Right ventricle myocardium superior (tissue), 1 donor: ENCODE measurements around the gene SFXN4. TPM values are rescaled to one million over a fixed set of nuclear protein-coding genes. Genes with fewer than 3 reads are reported as not detected.
"Not testable (repeated sequence)": the region's sequence is repeated elsewhere in the genome, so short reads cannot be mapped to it uniquely, and the experiment has no call there.

ENCODE experiments used
- ATAC-seq: fragments of 200-7000 bp; cut with Tn5 transposase; one replicate; pipeline ENCODE4 v1.9.1; 2020; ENCODE audit warnings: mild to moderate bottlenecking; ENCODE audit not compliant: poor library complexity
- DNase-seq: peaks from one replicate; pipeline ENCODE4 v3.0.0-alpha.2; 2020
- intact Hi-C: fragments of 100-400 bp; cut with DNase I; formaldehyde crosslinking; loops from one replicate; pipeline ENCODE4 v1.11.2; 2022
- total RNA-seq: library from RNA; stranded (reverse); fragmentation: NEBNext Ultra II Directional; extraction: Animal tissue kit (Norgen Biotek cat#: 25700); gene quantifications from one replicate; pipeline ENCODE4 v1.2.1, GENCODE V29; 2021
- donor health status: DM: no; HTN: yes; CAD: no; lungs with severe emphysema.

The SFXN4 gene
- total RNA-seq, 1 donor from 2014 or later: 48.2 TPM

DNA sequence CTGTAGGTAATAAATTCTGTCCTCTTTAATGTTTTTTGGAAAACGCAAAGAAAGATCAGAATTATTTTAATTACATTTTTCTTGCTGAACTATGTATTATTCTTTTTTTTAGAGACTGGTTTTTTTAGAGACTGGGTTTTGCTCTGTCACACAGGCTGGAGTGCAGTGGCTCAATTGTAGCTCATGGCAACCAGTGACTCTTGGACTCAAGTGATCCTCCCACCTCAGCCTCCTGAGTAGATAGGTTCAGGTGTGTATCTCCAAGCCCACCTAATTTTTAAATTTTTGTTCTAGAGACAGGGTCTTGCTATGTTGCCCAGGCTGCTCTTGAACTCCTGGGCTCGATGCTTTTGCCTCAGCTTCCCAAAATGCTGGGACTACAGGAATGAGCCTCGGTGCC is 66.9 kb downstream of the SFXN4 start:
- intact Hi-C loops: no loop called here
- DNase-seq: no peak
- ATAC-seq: no peak

DNA sequence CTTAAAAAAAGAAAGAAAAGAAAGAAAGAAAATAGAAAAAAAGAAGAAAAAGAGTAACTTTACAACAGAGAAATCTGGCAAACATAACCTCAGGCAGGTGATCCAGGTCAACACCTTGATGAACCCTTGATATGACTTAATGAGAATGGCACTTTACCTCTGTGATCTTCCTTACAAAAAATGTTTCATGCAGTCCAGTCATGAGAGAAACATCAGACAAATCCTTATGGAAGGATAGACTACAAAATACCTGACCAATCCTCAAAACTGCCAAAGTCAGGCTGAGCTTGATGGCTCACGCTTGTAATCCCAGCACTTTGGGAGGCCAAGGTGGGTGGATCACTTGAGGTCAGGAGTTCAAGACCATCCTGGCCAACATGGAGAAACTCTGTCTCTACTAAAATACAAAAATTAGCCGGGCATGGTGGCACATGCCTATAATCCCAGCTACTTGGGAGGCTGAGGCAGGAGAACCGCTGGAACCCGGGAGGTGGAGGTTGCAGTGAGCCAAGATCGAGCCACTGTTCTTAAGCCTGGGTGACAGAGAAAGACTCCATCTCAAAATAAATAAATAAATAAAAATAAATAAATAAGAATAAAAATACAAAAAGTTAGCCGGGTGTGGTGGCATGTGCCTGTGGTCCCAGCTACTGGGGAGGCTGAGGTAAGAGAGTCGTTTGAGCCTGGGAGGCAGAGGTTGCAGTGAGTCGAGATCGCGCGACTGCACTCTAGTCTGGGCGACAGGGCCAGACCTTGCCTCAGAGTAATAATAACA is 68.7 kb downstream of the SFXN4 start:
- ATAC-seq, DNase-seq, intact Hi-C loops: not testable (repeated sequence)

GRCh38 chr10:119095640-119096039 is 69.9 kb downstream of the SFXN4 start:
- intact Hi-C loops: no loop called here
- no peak for ATAC-seq
- no peak for DNase-seq

DNA sequence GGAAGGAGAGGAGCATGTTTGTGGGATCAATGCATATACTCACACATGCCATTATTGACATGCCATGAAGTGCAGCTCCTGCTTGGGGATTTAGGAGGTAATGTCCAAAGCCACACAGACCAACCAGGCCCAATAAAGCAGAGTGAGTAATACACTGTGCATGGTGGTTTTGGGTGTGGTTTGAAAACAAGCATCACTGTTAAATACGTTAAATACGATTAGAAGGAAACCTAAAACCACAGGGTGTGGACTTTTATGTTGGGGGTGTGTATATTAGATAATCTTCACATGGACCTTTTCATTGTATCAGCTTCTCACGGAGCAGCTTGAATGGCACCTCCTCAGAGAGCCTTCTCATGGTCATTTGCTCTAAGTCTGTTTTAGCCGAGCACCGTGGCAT is 74.5 kb downstream of the SFXN4 start:
- ATAC-seq (no peak), DNase-seq (no peak)
- intact Hi-C loops: no loop called here

Other genes with a start within 250 kb of the SFXN4 start
- gene NANOS1, start 136.0 kb downstream of the SFXN4 start, total RNA-seq: 10.0 TPM
- gene EIF3A, start 84.9 kb downstream of the SFXN4 start, total RNA-seq: 93.8 TPM
- gene DENND10, start 61.6 kb downstream of the SFXN4 start, total RNA-seq: 18.9 TPM
- 261 TPM for gene PRDX3, start 13.1 kb upstream of the SFXN4 start, total RNA-seq
- 47.6 TPM for gene GRK5, start 41.9 kb upstream of the SFXN4 start, total RNA-seq